Measurements from ENCODE around the gene MOGAT1. TPM values are rescaled to one million over a fixed set of nuclear protein-coding genes. Genes with fewer than 3 reads are reported as not detected.
A peak's percentile ranks its signal among the peaks of the same experiment; 100 is the strongest.

MOGAT1 gene, protein sequence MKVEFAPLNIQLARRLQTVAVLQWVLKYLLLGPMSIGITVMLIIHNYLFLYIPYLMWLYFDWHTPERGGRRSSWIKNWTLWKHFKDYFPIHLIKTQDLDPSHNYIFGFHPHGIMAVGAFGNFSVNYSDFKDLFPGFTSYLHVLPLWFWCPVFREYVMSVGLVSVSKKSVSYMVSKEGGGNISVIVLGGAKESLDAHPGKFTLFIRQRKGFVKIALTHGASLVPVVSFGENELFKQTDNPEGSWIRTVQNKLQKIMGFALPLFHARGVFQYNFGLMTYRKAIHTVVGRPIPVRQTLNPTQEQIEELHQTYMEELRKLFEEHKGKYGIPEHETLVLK
- polyA plus RNA-seq (2013, experiment 1 of 2): 0.13 TPM
- polyA plus RNA-seq (2013, experiment 2 of 2): 0.28 TPM

- Histone ChIP-seq H2BK15ac (ENCODE audit: low read length) (peak within 1 kb of the TSS; percentile 87), H3K27me3 (ENCODE audit: control insufficient read depth in 3 of 3, insufficient read depth in 3 of 3, low read depth in 1 of 3, low read length in 3 of 3) (peaks cover 3 to 39% (median 23%) of the 10 kb centered on the region in 3 experiments), H3K18ac (ENCODE audit: low read length) (peak within 1 kb of the TSS; percentile 96), H3K23ac (ENCODE audit: low read depth, low read length, poor library complexity) (no peak within 1 kb of the TSS), H3K4me3 (ENCODE audit: low read length in 2 of 2) (peak within 1 kb of the TSS; percentile 29 to 83), H3K9ac (ENCODE audit: low read depth, low read length, poor library complexity) (peak within 1 kb of the TSS; percentile 80), H2AFZ (ENCODE audit: low read length) (peak within 1 kb of the TSS; percentile 87), H3K4ac (ENCODE audit: low read length) (no peak within 1 kb of the TSS), H3K27ac (replicated peaks; ENCODE audit: low read length) (no peak within 1 kb of the TSS), H3K9me3 (replicated peaks in 1 of 2; ENCODE audit: control insufficient read depth in 2 of 2, insufficient read depth in 1 of 2, low read depth in 1 of 2, low read length in 2 of 2) (no peaks in the 10 kb centered on the region), H2AK5ac (ENCODE audit: low read depth, low read length) (no peak within 1 kb of the TSS), H3K4me1 (ENCODE audit: control insufficient read depth in 2 of 2, insufficient read depth in 1 of 2, low read depth in 1 of 2, low read length in 2 of 2) (peaks cover 5 to 6% of the 10 kb centered on the region in 2 donors), H3K36me3 (replicated peaks in 1 of 2; ENCODE audit: control insufficient read depth in 2 of 2, insufficient read depth in 2 of 2, low read length in 2 of 2) (no peaks in the 10 kb centered on the region), H4K91ac (ENCODE audit: low read depth, low read length, poor library complexity) (no peak within 1 kb of the TSS), H3K14ac (ENCODE audit: low read length) (peak within 1 kb of the TSS; percentile 39), H4K8ac (ENCODE audit: low read depth, low read length) (no peak within 1 kb of the TSS), H2BK5ac (ENCODE audit: low read length) (no peak within 1 kb of the TSS), H3K79me1 (ENCODE audit: low read depth, low read length) (no peaks in the 10 kb centered on the region), H2BK12ac (ENCODE audit: low read length) (peak within 1 kb of the TSS; percentile 79), H3K4me2 (ENCODE audit: insufficient read depth, low read length, poor library complexity, severe bottlenecking) (peak within 1 kb of the TSS; percentile 94), H2BK120ac (ENCODE audit: low read depth, low read length) (no peak within 1 kb of the TSS)
- WGBS, 2 donors (ENCODE audit: extremely low coverage in 2 of 2, insufficient read length in 2 of 2, insufficient replicate concordance in 1 of 2): no CpG with 5 or more reads among the region's 66 CpGs
- DNase-seq (ENCODE audit: low spot score): no peak
Measured at GRCh38 chr2:222671259-222672067, at the start of gene MOGAT1. Gene MOGAT1 (plus strand): TSS chr2:222671658. CDS start chr2:222671786, 128 bp downstream.

DNA sequence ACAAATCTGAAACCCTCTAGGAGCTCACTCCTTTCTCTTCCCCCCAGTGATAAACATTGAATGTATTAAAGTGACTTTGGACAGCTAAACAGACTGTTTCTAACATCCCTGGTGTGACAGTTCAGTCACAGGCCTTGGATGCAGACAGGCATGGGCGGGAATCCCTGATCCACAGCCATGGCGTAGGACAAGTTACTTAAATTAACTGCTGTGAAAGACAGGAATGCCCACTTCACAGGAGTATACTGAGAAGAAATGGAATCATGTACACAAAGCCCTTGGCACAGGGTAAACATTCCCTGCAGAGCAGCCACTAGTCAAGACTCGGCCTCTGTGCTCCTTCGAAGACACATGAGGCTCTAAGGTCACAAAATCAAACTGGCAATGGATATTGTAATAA, 49.6 kb upstream of the MOGAT1 start:
- Histone ChIP-seq H3K14ac (ENCODE audit: low read length) (no peak overlapping the region), H3K4me2 (ENCODE audit: insufficient read depth, low read length, poor library complexity, severe bottlenecking) (no peak overlapping the region), H2BK12ac (ENCODE audit: low read length) (no peak overlapping the region), H3K27ac (replicated peaks; ENCODE audit: low read length) (no peak overlapping the region), H3K9ac (ENCODE audit: low read depth, low read length, poor library complexity) (no peak overlapping the region), H4K8ac (ENCODE audit: low read depth, low read length) (no peak overlapping the region), H3K4me1 (ENCODE audit: control insufficient read depth in 2 of 2, insufficient read depth in 1 of 2, low read depth in 1 of 2, low read length in 2 of 2) (no peaks in the 10 kb centered on the region), H3K27me3 (ENCODE audit: control insufficient read depth in 3 of 3, insufficient read depth in 3 of 3, low read depth in 1 of 3, low read length in 3 of 3) (no peaks in the 10 kb centered on the region), H2BK15ac (ENCODE audit: low read length) (no peak overlapping the region), H3K18ac (ENCODE audit: low read length) (no peak overlapping the region), H3K9me3 (replicated peaks in 1 of 2; ENCODE audit: control insufficient read depth in 2 of 2, insufficient read depth in 1 of 2, low read depth in 1 of 2, low read length in 2 of 2) (no peaks in the 10 kb centered on the region), H3K23ac (ENCODE audit: low read depth, low read length, poor library complexity) (no peak overlapping the region), H2AK5ac (ENCODE audit: low read depth, low read length) (no peak overlapping the region), H3K79me1 (ENCODE audit: low read depth, low read length) (no peaks in the 10 kb centered on the region), H2BK5ac (ENCODE audit: low read length) (no peak overlapping the region), H2BK120ac (ENCODE audit: low read depth, low read length) (no peak overlapping the region), H3K4me3 (ENCODE audit: low read length in 2 of 2) (no peak overlapping the region), H3K36me3 (replicated peaks in 1 of 2; ENCODE audit: control insufficient read depth in 2 of 2, insufficient read depth in 2 of 2, low read length in 2 of 2) (peaks cover 7 to 93% of the 10 kb centered on the region in 2 donors), H3K4ac (ENCODE audit: low read length) (no peak overlapping the region), H2AFZ (ENCODE audit: low read length) (no peak overlapping the region), H4K91ac (ENCODE audit: low read depth, low read length, poor library complexity) (no peak overlapping the region)
- no peak for DNase-seq (ENCODE audit: low spot score)
- WGBS, 2 donors (ENCODE audit: extremely low coverage in 2 of 2, insufficient read length in 2 of 2, insufficient replicate concordance in 1 of 2): no CpG with 5 or more reads among the region's 4 CpGs

- Histone ChIP-seq H2BK5ac (ENCODE audit: low read length) (no peak overlapping the region), H3K18ac (ENCODE audit: low read length) (no peak overlapping the region), H4K91ac (ENCODE audit: low read depth, low read length, poor library complexity) (no peak overlapping the region), H3K4me2 (ENCODE audit: insufficient read depth, low read length, poor library complexity, severe bottlenecking) (no peak overlapping the region), H2AK5ac (ENCODE audit: low read depth, low read length) (no peak overlapping the region), H2BK15ac (ENCODE audit: low read length) (no peak overlapping the region), H3K36me3 (replicated peaks in 1 of 2; ENCODE audit: control insufficient read depth in 2 of 2, insufficient read depth in 2 of 2, low read length in 2 of 2) (peaks cover 7 to 94% of the 10 kb centered on the region in 2 donors), H3K9me3 (replicated peaks in 1 of 2; ENCODE audit: control insufficient read depth in 2 of 2, insufficient read depth in 1 of 2, low read depth in 1 of 2, low read length in 2 of 2) (no peaks in the 10 kb centered on the region), H2AFZ (ENCODE audit: low read length) (no peak overlapping the region), H3K4me3 (ENCODE audit: low read length in 2 of 2) (no peak overlapping the region), H3K23ac (ENCODE audit: low read depth, low read length, poor library complexity) (no peak overlapping the region), H3K79me1 (ENCODE audit: low read depth, low read length) (no peaks in the 10 kb centered on the region), H3K14ac (ENCODE audit: low read length) (no peak overlapping the region), H3K9ac (ENCODE audit: low read depth, low read length, poor library complexity) (no peak overlapping the region), H3K27me3 (ENCODE audit: control insufficient read depth in 3 of 3, insufficient read depth in 3 of 3, low read depth in 1 of 3, low read length in 3 of 3) (no peaks in the 10 kb centered on the region), H2BK120ac (ENCODE audit: low read depth, low read length) (no peak overlapping the region), H3K27ac (replicated peaks; ENCODE audit: low read length) (no peak overlapping the region), H4K8ac (ENCODE audit: low read depth, low read length) (no peak overlapping the region), H3K4ac (ENCODE audit: low read length) (no peak overlapping the region), H3K4me1 (ENCODE audit: control insufficient read depth in 2 of 2, insufficient read depth in 1 of 2, low read depth in 1 of 2, low read length in 2 of 2) (no peaks in the 10 kb centered on the region), H2BK12ac (ENCODE audit: low read length) (no peak overlapping the region)
- DNase-seq (ENCODE audit: low spot score): no peak
- WGBS, 2 donors (ENCODE audit: extremely low coverage in 2 of 2, insufficient read length in 2 of 2, insufficient replicate concordance in 1 of 2): no CpG with 5 or more reads among the region's 2 CpGs
Measured at GRCh38 chr2:222622910-222623309, 48.5 kb upstream of the MOGAT1 start.

GRCh38 chr2:222623756-222624309, 47.6 kb upstream of the MOGAT1 start:
- no peak overlapping the region for H3K27ac ChIP-seq (replicated peaks; ENCODE audit: low read length)
- no peaks in the 10 kb centered on the region for H3K9me3 ChIP-seq (replicated peaks in 1 of 2; ENCODE audit: control insufficient read depth in 2 of 2, insufficient read depth in 1 of 2, low read depth in 1 of 2, low read length in 2 of 2)
- no peak overlapping the region for H2BK12ac ChIP-seq (ENCODE audit: low read length)
- no peaks in the 10 kb centered on the region for H3K79me1 ChIP-seq (ENCODE audit: low read depth, low read length)
- H3K4me2 ChIP-seq (ENCODE audit: insufficient read depth, low read length, poor library complexity, severe bottlenecking): no peak overlapping the region
- no peak overlapping the region for H4K8ac ChIP-seq (ENCODE audit: low read depth, low read length)
- H3K23ac ChIP-seq (ENCODE audit: low read depth, low read length, poor library complexity): no peak overlapping the region
- H3K4me3 ChIP-seq (ENCODE audit: low read length in 2 of 2): no peak overlapping the region
- H3K36me3 ChIP-seq (replicated peaks in 1 of 2; ENCODE audit: control insufficient read depth in 2 of 2, insufficient read depth in 2 of 2, low read length in 2 of 2): peaks cover 10 to 95% of the 10 kb centered on the region in 2 donors
- H2AFZ ChIP-seq (ENCODE audit: low read length): no peak overlapping the region
- H3K27me3 ChIP-seq (ENCODE audit: control insufficient read depth in 3 of 3, insufficient read depth in 3 of 3, low read depth in 1 of 3, low read length in 3 of 3): no peaks in the 10 kb centered on the region
- WGBS, 2 donors (ENCODE audit: extremely low coverage in 2 of 2, insufficient read length in 2 of 2, insufficient replicate concordance in 1 of 2): 100% methylated on average over 2 of the region's 6 CpGs; no CpG with 5 or more reads in 1 of the 2 donors
- H3K9ac ChIP-seq (ENCODE audit: low read depth, low read length, poor library complexity): no peak overlapping the region
- no peak overlapping the region for H2BK5ac ChIP-seq (ENCODE audit: low read length)
- no peak overlapping the region for H2BK15ac ChIP-seq (ENCODE audit: low read length)
- no peak overlapping the region for H3K18ac ChIP-seq (ENCODE audit: low read length)
- DNase-seq (ENCODE audit: low spot score): no peak
- H2AK5ac ChIP-seq (ENCODE audit: low read depth, low read length): no peak overlapping the region
- no peak overlapping the region for H2BK120ac ChIP-seq (ENCODE audit: low read depth, low read length)
- no peak overlapping the region for H4K91ac ChIP-seq (ENCODE audit: low read depth, low read length, poor library complexity)
- no peaks in the 10 kb centered on the region for H3K4me1 ChIP-seq (ENCODE audit: control insufficient read depth in 2 of 2, insufficient read depth in 1 of 2, low read depth in 1 of 2, low read length in 2 of 2)
- H3K14ac ChIP-seq (ENCODE audit: low read length): no peak overlapping the region
- H3K4ac ChIP-seq (ENCODE audit: low read length): no peak overlapping the region
